ENCODE results near the gene TTC22. TPM values are rescaled to one million over a fixed set of nuclear protein-coding genes. Genes with fewer than 3 reads are reported as not detected.

The TTC22 gene
- total RNA-seq, 1 experiment from 2014 or later = 0.59 TPM

DNA sequence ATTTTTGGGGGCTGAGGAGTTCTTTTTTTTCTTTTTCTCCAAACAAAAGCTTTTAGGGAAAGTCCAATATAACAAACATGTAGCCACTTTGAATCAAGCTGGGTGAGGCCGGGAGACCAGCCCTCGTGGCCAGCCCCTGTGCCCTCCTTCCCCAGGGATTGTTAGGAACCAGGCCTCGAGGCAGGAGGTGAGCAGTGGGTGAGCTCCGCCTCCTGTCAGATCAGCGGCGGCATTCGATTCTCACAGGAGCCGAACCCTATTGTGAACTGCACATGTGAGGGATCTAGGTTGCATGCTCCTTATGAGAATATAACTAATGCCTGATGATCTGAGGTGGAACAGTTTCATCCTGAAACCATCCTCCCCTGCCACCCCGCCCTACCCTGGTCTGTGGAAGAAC is 41.8 kb upstream of the TTC22 start:
- no peak overlapping the region for H4K5ac ChIP-seq (ENCODE audit: insufficient read length, low read depth, low read length)
- no peak overlapping the region for H3K18ac ChIP-seq (ENCODE audit: insufficient read length, low read depth, low read length)
- no peak overlapping the region for H2AFZ ChIP-seq (ENCODE audit: low read length)
- H2BK5ac ChIP-seq (ENCODE audit: insufficient read length, low read length) = no peak overlapping the region
- DNase-seq = no peak
- TF ChIP-seq CTCF (conservative IDR thresholded peaks at IDR 0.05) = no peak
- H3T11ph ChIP-seq (ENCODE audit: low read length) = no peak overlapping the region
- Mint-ChIP-seq H3K9me3 (no peaks in the 10 kb centered on the region), H3K27ac (no peak overlapping the region), H3K36me3 (ENCODE audit: insufficient read depth in 1 of 3, low read depth in 3 of 3) (peaks cover 0 to 8% (median 1%) of the 10 kb centered on the region in 3 experiments; a peak in 3 of 7 replicates), H3K4me3 (no peak overlapping the region), H3K4me1 (no peaks in the 10 kb centered on the region), H3K27me3 (ENCODE audit: low read depth) (peaks cover 4% of the 10 kb centered on the region)
- H4K8ac ChIP-seq (replicated peaks; ENCODE audit: insufficient read length, low read depth, low read length) = no peak overlapping the region
- H2BK20ac ChIP-seq (ENCODE audit: low read depth, low read length, poor library complexity, severe bottlenecking) = no peak overlapping the region
- H3K56ac ChIP-seq (ENCODE audit: insufficient read length, low read depth, low read length) = no peak overlapping the region
- H3K4me1 ChIP-seq (ENCODE audit: insufficient read depth, low read length) = no peaks in the 10 kb centered on the region
- H2BK12ac ChIP-seq (ENCODE audit: insufficient read length, low read depth, low read length) = no peak overlapping the region
- no peaks in the 10 kb centered on the region for H3K27me3 ChIP-seq (ENCODE audit: insufficient read depth, low read length)
- H3K79me1 ChIP-seq (ENCODE audit: insufficient read depth, low read depth, low read length, poor library complexity, severe bottlenecking) = no peaks in the 10 kb centered on the region
- H3K14ac ChIP-seq (ENCODE audit: insufficient read depth, low read length) = no peak overlapping the region
- H3K9ac ChIP-seq (ENCODE audit: extremely low read depth, insufficient read length, low read length) = no peak overlapping the region
- no CpG with 5 or more reads among the region's 9 CpGs for WGBS (ENCODE audit: extremely low coverage, insufficient read length, low lambda C conversion rate)
- H3K23ac ChIP-seq (ENCODE audit: insufficient read length, low read depth, low read length) = no peak overlapping the region
- no peak overlapping the region for H3K27ac ChIP-seq (ENCODE audit: insufficient read length, low read depth, low read length)
- H3K4me2 ChIP-seq (ENCODE audit: insufficient read depth, insufficient read length, low read length) = no peak overlapping the region
- no peaks in the 10 kb centered on the region for H3K23me2 ChIP-seq (ENCODE audit: insufficient read length, low read depth, low read length, poor library complexity, severe bottlenecking)
- H4K20me1 ChIP-seq (ENCODE audit: control insufficient read depth, insufficient read depth, insufficient read length) = no peaks in the 10 kb centered on the region
- no peak overlapping the region for H2AK5ac ChIP-seq (ENCODE audit: insufficient read length, low read length)
- no peak overlapping the region for H2BK120ac ChIP-seq (ENCODE audit: low read depth, low read length, poor library complexity, severe bottlenecking)
- no peak overlapping the region for H3K4ac ChIP-seq (ENCODE audit: low read depth, low read length)
- H3K79me2 ChIP-seq (ENCODE audit: insufficient read depth, low read length) = no peaks in the 10 kb centered on the region
- H4K91ac ChIP-seq (ENCODE audit: insufficient read length, low read depth, low read length) = no peak overlapping the region
- H2BK15ac ChIP-seq (ENCODE audit: low read depth, low read length) = no peak overlapping the region
- no peaks in the 10 kb centered on the region for H3K9me3 ChIP-seq (ENCODE audit: control insufficient read depth, low read depth, low read length)
